ENCODE results near the gene IL34.

Gene IL34

GRCh38 chr16:70634861-70635260 lies 11.5 kb upstream of the IL34 start:
- Histone ChIP-seq H3K27ac (ENCODE audit: low read length, poor library complexity, severe bottlenecking) (peak overlapping the region; percentile 11), H2BK15ac (ENCODE audit: low read depth, poor library complexity, severe bottlenecking) (no peak overlapping the region), H3K4me3 (ENCODE audit: insufficient read depth in 1 of 2, low read depth in 1 of 2, low read length in 2 of 2) (no peak overlapping the region), H3K27me3 (ENCODE audit: control insufficient read depth in 1 of 2, insufficient read depth in 1 of 2, low read length in 2 of 2) (no peaks in the 10 kb centered on the region), H3K9ac (ENCODE audit: low read length) (peak overlapping the region; percentile 75), H3K23ac (ENCODE audit: low read length in 2 of 2) (no peak overlapping the region), H3K4me1 (ENCODE audit: control insufficient read depth, insufficient read depth, low read depth, low read length) (peaks cover 6% of the 10 kb centered on the region), H2BK5ac (ENCODE audit: low read depth, low read length, poor library complexity, severe bottlenecking) (no peak overlapping the region), H4K91ac (ENCODE audit: low read length) (no peak overlapping the region), H3K9me3 (ENCODE audit: control insufficient read depth, low read length) (peaks cover 8% of the 10 kb centered on the region), H3K18ac (ENCODE audit: low read depth in 1 of 2, low read length in 2 of 2) (peak overlapping the region in 1 of 2 experiments; percentile 85), H4K8ac (ENCODE audit: low read length) (peak overlapping the region; percentile 57), H2AK5ac (ENCODE audit: low read length, severe bottlenecking) (no peak overlapping the region), H3K4me2 (ENCODE audit: low read length, poor library complexity, severe bottlenecking) (no peak overlapping the region), H3K14ac (ENCODE audit: low read length in 2 of 2) (no peak overlapping the region), H2BK12ac (ENCODE audit: low read length in 2 of 2) (no peak overlapping the region), H2AFZ (ENCODE audit: low read depth, low read length) (no peak overlapping the region), H3K79me1 (replicated peaks; ENCODE audit: low read length, poor library complexity, severe bottlenecking) (no peaks in the 10 kb centered on the region), H3K36me3 (ENCODE audit: control insufficient read depth in 1 of 2, insufficient read depth in 2 of 2, low read depth in 1 of 2, low read length in 2 of 2) (no peaks in the 10 kb centered on the region), H2BK120ac (ENCODE audit: low read depth, low read length) (peak overlapping the region; percentile 66), H3K4ac (ENCODE audit: low read depth in 1 of 2, low read length in 2 of 2) (no peak overlapping the region)
- WGBS = 62% methylated on average over 4 of the region's 4 CpGs
- no peak for DNase-seq

GRCh38 chr16:70635336-70636016 lies 10.9 kb upstream of the IL34 start:
- WGBS = 60% methylated on average over 2 of the region's 5 CpGs

GRCh38 chr16:70638814-70639792 lies 7.3 kb upstream of the IL34 start:
- Histone ChIP-seq H3K9me3 (ENCODE audit: control insufficient read depth, low read length) (no peaks in the 10 kb centered on the region), H4K8ac (ENCODE audit: low read length) (no peak overlapping the region), H3K27ac (ENCODE audit: low read length, poor library complexity, severe bottlenecking) (no peak overlapping the region), H2AFZ (ENCODE audit: low read depth, low read length) (peak overlapping the region; percentile 3), H3K79me1 (replicated peaks; ENCODE audit: low read length, poor library complexity, severe bottlenecking) (no peaks in the 10 kb centered on the region), H3K4me1 (ENCODE audit: control insufficient read depth, insufficient read depth, low read depth, low read length) (peaks cover 6% of the 10 kb centered on the region), H2AK5ac (ENCODE audit: low read length, severe bottlenecking) (no peak overlapping the region), H3K18ac (ENCODE audit: low read depth in 1 of 2, low read length in 2 of 2) (peak overlapping the region; percentile 57 to 79), H3K4me3 (ENCODE audit: insufficient read depth in 1 of 2, low read depth in 1 of 2, low read length in 2 of 2) (no peak overlapping the region), H3K4ac (ENCODE audit: low read depth in 1 of 2, low read length in 2 of 2) (peak overlapping the region in 1 of 2 experiments; percentile 40), H2BK15ac (ENCODE audit: low read depth, poor library complexity, severe bottlenecking) (peak overlapping the region; percentile 21), H3K9ac (ENCODE audit: low read length) (peak overlapping the region; percentile 10), H3K23ac (ENCODE audit: low read length in 2 of 2) (no peak overlapping the region), H3K27me3 (ENCODE audit: control insufficient read depth in 1 of 2, insufficient read depth in 1 of 2, low read length in 2 of 2) (no peaks in the 10 kb centered on the region), H2BK5ac (ENCODE audit: low read depth, low read length, poor library complexity, severe bottlenecking) (no peak overlapping the region), H3K4me2 (ENCODE audit: low read length, poor library complexity, severe bottlenecking) (no peak overlapping the region), H2BK120ac (ENCODE audit: low read depth, low read length) (peak overlapping the region; percentile 29), H3K36me3 (ENCODE audit: control insufficient read depth in 1 of 2, insufficient read depth in 2 of 2, low read depth in 1 of 2, low read length in 2 of 2) (no peaks in the 10 kb centered on the region), H4K91ac (ENCODE audit: low read length) (no peak overlapping the region), H3K14ac (ENCODE audit: low read length in 2 of 2) (peak overlapping the region in 1 of 2 experiments; percentile 30), H2BK12ac (ENCODE audit: low read length in 2 of 2) (peak overlapping the region; percentile 6 to 83)
- 49% methylated on average over 18 of the region's 18 CpGs for WGBS
- DNase-seq = peak; percentile 98

More at GRCh38 chr16:70635336-70636016, 10.9 kb upstream of the IL34 start:
- peak; percentile 53 for DNase-seq
- no peak overlapping the region for H3K14ac ChIP-seq (ENCODE audit: low read length in 2 of 2)
- no peak overlapping the region for H3K4me2 ChIP-seq (ENCODE audit: low read length, poor library complexity, severe bottlenecking)
- peaks cover 6% of the 10 kb centered on the region for H3K4me1 ChIP-seq (ENCODE audit: control insufficient read depth, insufficient read depth, low read depth, low read length)
- H2BK12ac ChIP-seq (ENCODE audit: low read length in 2 of 2) = peak overlapping the region in 1 of 2 experiments; percentile 69
- no peaks in the 10 kb centered on the region for H3K79me1 ChIP-seq (replicated peaks; ENCODE audit: low read length, poor library complexity, severe bottlenecking)
- H2BK5ac ChIP-seq (ENCODE audit: low read depth, low read length, poor library complexity, severe bottlenecking) = no peak overlapping the region
- H3K27me3 ChIP-seq (ENCODE audit: control insufficient read depth in 1 of 2, insufficient read depth in 1 of 2, low read length in 2 of 2) = no peaks in the 10 kb centered on the region
- H3K9ac ChIP-seq (ENCODE audit: low read length) = peak overlapping the region; percentile 75
- no peaks in the 10 kb centered on the region for H3K36me3 ChIP-seq (ENCODE audit: control insufficient read depth in 1 of 2, insufficient read depth in 2 of 2, low read depth in 1 of 2, low read length in 2 of 2)
- H4K91ac ChIP-seq (ENCODE audit: low read length) = no peak overlapping the region
- H2BK120ac ChIP-seq (ENCODE audit: low read depth, low read length) = peak overlapping the region; percentile 66
- peak overlapping the region; percentile 4 for H3K27ac ChIP-seq (ENCODE audit: low read length, poor library complexity, severe bottlenecking)
- peak overlapping the region; percentile 65 for H2BK15ac ChIP-seq (ENCODE audit: low read depth, poor library complexity, severe bottlenecking)
- H2AFZ ChIP-seq (ENCODE audit: low read depth, low read length) = no peak overlapping the region
- peaks cover 7% of the 10 kb centered on the region for H3K9me3 ChIP-seq (ENCODE audit: control insufficient read depth, low read length)
- no peak overlapping the region for H3K23ac ChIP-seq (ENCODE audit: low read length in 2 of 2)
- no peak overlapping the region for H3K4ac ChIP-seq (ENCODE audit: low read depth in 1 of 2, low read length in 2 of 2)
- peak overlapping the region in 1 of 2 experiments; percentile 51 for H3K4me3 ChIP-seq (ENCODE audit: insufficient read depth in 1 of 2, low read depth in 1 of 2, low read length in 2 of 2)
- H2AK5ac ChIP-seq (ENCODE audit: low read length, severe bottlenecking) = no peak overlapping the region
- H3K18ac ChIP-seq (ENCODE audit: low read depth in 1 of 2, low read length in 2 of 2) = peak overlapping the region; percentile 14 to 85
- H4K8ac ChIP-seq (ENCODE audit: low read length) = peak overlapping the region; percentile 57

- no peak overlapping the region for H3K27ac ChIP-seq (ENCODE audit: low read length, poor library complexity, severe bottlenecking)
- no peaks in the 10 kb centered on the region for H3K36me3 ChIP-seq (ENCODE audit: control insufficient read depth in 1 of 2, insufficient read depth in 2 of 2, low read depth in 1 of 2, low read length in 2 of 2)
- H3K4me3 ChIP-seq (ENCODE audit: insufficient read depth in 1 of 2, low read depth in 1 of 2, low read length in 2 of 2) = no peak overlapping the region
- DNase-seq = no peak
- H4K91ac ChIP-seq (ENCODE audit: low read length) = no peak overlapping the region
- no peak overlapping the region for H2BK15ac ChIP-seq (ENCODE audit: low read depth, poor library complexity, severe bottlenecking)
- no peaks in the 10 kb centered on the region for H3K27me3 ChIP-seq (ENCODE audit: control insufficient read depth in 1 of 2, insufficient read depth in 1 of 2, low read length in 2 of 2)
- no peak overlapping the region for H3K9ac ChIP-seq (ENCODE audit: low read length)
- H3K79me1 ChIP-seq (replicated peaks; ENCODE audit: low read length, poor library complexity, severe bottlenecking) = no peaks in the 10 kb centered on the region
- H4K8ac ChIP-seq (ENCODE audit: low read length) = no peak overlapping the region
- no peak overlapping the region for H2BK5ac ChIP-seq (ENCODE audit: low read depth, low read length, poor library complexity, severe bottlenecking)
- no peak overlapping the region for H2AFZ ChIP-seq (ENCODE audit: low read depth, low read length)
- H2BK120ac ChIP-seq (ENCODE audit: low read depth, low read length) = no peak overlapping the region
- H2AK5ac ChIP-seq (ENCODE audit: low read length, severe bottlenecking) = no peak overlapping the region
- no peak overlapping the region for H2BK12ac ChIP-seq (ENCODE audit: low read length in 2 of 2)
- H3K4me1 ChIP-seq (ENCODE audit: control insufficient read depth, insufficient read depth, low read depth, low read length) = peaks cover 5% of the 10 kb centered on the region
- no peak overlapping the region for H3K4me2 ChIP-seq (ENCODE audit: low read length, poor library complexity, severe bottlenecking)
- no peak overlapping the region for H3K18ac ChIP-seq (ENCODE audit: low read depth in 1 of 2, low read length in 2 of 2)
- no peak overlapping the region for H3K4ac ChIP-seq (ENCODE audit: low read depth in 1 of 2, low read length in 2 of 2)
- H3K9me3 ChIP-seq (ENCODE audit: control insufficient read depth, low read length) = no peaks in the 10 kb centered on the region
- H3K14ac ChIP-seq (ENCODE audit: low read length in 2 of 2) = no peak overlapping the region
- H3K23ac ChIP-seq (ENCODE audit: low read length in 2 of 2) = no peak overlapping the region
- WGBS = no CpG with 5 or more reads among the region's 1 CpG
Observed at GRCh38 chr16:70642633-70643032, 3.7 kb upstream of the IL34 start.

Data from mesenchymal stem cell (in vitro differentiated cells and primary cell).